GM12801 (cell line): ENCODE measurements around the gene TMEM225B.

Experiments used
- CTCF ChIP-seq: IDR thresholded peaks from one replicate; pipeline ENCODE4 v1.5.1; 2011; ENCODE audit warnings: control low read depth; ENCODE audit not compliant: insufficient read length; ENCODE audit errors: extremely low read depth

Gene TMEM225B

DNA sequence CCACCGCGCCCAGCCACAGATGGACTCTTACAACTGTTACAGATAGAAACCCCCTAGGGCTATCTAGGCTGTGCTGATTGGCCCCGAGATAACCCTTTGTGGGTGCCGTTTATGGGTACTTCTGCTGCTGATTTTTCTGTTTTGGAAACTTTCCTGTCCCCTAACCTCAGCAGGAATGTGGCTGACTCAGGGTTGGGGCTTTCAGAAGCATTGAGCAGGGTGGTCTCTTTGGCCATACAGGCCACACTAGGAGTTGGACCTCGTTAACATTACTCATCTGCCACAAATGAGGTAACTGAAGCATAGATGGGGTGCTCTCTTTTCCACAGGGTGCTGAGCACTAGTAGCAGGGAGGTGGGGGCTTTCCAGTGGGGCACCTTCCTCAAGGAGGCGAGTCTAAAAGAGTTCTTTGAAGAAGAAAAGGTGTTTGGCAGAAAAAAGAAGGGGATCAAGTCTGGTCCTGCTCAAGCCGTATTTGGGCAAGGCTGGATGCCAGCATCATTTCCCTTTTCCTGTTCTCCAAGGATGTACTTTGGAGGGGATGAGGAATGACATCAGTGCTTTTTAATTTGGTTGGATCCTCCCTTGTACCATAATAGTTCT, 25.1 kb downstream of the TMEM225B start:
- TF ChIP-seq CTCF: no peak

DNA sequence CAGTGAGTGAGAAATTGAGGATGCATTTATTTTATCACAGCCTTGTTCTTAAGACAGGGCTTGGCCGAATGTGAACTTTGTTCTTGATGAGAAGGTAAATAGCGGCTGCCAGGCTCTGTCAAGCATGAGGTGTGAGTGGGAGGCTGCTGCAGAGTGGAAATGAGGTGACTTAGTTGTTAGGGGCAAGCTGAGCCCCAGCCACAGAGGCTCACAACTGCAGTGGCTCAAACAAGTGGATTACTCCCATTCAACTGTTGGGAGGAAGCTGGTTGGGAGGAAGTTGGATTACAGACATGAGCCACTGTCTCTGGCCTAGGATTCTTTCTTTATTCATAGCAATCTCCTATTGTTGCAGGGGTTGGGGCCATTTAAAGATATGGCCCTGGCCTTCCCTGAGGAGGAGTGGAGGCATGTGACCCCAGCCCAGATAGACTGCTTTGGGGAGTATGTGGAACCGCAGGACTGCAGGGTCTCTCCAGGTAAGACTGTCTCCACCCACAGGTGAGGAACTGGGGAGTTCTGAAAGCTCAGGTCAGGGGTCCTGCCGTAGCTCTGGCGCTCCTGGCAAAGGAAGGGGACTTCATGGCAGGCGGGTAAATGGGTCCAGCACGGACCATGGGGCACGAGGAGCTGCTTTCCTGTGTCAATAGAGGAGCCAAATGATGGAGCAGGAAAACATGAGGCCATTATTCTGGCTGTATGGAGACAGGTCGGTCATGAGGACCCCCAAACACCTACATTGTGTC, 25.8 kb downstream of the TMEM225B start:
- TF ChIP-seq CTCF: no peak

DNA sequence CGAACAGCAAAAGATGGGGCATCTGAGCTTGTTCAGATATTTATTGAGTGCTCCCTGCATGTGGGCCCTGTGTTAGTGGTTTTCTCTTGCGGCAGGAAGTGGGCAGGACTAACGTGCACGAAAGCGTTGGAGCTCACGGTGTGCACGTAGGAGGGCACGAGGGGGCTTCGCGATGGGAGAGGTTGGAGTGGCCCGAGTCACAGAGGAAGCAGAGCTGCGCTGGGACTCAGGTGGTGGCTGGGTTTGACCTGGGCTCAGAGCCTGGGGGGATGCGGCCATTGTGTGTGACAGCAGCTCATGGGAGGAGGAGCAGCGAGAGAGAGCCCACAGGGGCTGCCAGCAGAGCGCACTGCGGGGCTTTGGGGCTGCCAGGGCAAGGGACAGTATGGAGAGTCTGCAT, 26.4 kb downstream of the TMEM225B start:
- no peak for TF ChIP-seq CTCF

DNA sequence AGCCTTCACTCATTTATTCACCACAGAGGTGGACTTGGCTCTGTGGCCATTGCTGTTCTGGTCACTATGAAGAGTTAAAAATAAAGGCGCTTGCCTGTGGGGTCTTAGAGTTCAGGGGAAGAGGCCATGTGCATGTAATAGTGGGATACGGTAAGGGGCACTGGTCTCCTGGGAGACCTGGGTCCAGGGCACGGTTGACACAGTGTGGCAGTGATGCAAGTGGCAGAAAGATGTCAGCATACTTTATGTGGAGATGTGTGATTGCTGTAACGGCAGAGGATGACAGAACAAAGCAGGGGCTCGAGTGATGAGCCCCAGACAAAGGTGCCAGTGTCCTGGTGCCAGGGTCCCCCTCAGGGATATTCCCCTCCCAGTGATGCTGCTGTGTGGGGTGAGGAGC, 27.3 kb downstream of the TMEM225B start:
- TF ChIP-seq CTCF: no peak

DNA sequence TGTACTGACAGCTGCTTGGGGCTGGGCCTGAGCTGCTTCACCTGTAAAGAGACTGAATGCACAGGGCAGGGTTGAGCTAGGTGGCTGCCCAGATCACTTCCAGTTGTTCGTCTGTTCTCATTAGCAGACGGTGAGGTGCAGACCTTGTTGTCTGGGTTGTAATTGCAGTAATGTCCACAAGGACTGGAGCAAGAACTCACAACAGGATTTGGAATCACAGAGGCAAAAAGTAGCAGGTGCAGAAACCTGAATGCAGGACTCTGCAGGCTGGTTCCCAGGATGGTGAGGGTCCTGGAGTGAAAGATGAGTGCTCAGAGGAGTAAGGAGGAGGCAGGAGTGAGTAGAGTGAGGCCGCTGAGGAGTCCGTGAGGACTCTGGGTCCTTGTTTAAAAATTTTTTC, 27.9 kb downstream of the TMEM225B start:
- no peak for TF ChIP-seq CTCF

- no peak for TF ChIP-seq CTCF
Measured at GRCh38 chr7:99626661-99627060, 28.6 kb downstream of the TMEM225B start.

DNA sequence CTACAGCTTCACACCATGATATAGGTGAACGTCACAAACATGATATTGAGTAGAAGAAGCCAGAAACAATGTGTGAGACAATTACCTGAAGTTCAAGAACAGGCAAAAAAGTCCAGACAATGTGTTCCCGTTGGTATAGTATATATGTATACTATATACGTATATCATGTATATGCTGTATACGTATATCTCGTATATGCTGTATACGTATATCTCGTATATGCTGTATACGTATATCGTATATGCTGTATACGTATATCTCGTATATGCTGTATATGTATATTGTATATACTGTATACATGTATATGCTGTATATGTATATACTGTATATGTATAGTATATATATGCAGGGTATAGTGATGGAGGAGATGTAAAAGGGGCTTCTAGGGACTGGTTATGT, 29.4 kb downstream of the TMEM225B start:
- TF ChIP-seq CTCF: no peak
